Stimulated activated memory B cell treated with anti-CD40 and anti-IgM and Interleukin-4, amounts not matched to agents 10 μg/mL and 1 μg/mL and 100 μg/mL, for 72 hours (primary cell): ENCODE results near the gene PRDM15.

Experiments
- ATAC-seq: fragments of 150-1000 bp; cut with Tn5 transposase; 2 replicates; pipeline ENCODE4 v1.10.0; 2021
- H3K27ac Mint-ChIP-seq: one replicate; pipeline ENCODE4 v1.8.0; 2022; ENCODE audit warnings: mild to moderate bottlenecking, mixed read lengths
- H3K27me3 Mint-ChIP-seq: one replicate; pipeline ENCODE4 v1.8.0; 2022; ENCODE audit warnings: mixed read lengths
- H3K36me3 Mint-ChIP-seq: one replicate; pipeline ENCODE4 v1.8.0; 2022; ENCODE audit warnings: mixed read lengths
- H3K4me1 Mint-ChIP-seq: one replicate; pipeline ENCODE4 v1.8.0; 2022; ENCODE audit warnings: mixed read lengths
- H3K4me3 Mint-ChIP-seq: one replicate; pipeline ENCODE4 v1.8.0; 2022; ENCODE audit warnings: mild to moderate bottlenecking, moderate library complexity, mixed read lengths
- H3K9me3 Mint-ChIP-seq: one replicate; pipeline ENCODE4 v1.8.0; 2022; ENCODE audit warnings: mixed read lengths

Gene PRDM15

GRCh38 chr21:41824466-41825207, 54.5 kb downstream of the PRDM15 start:
- ATAC-seq, result no peak
- peaks cover 41% of the 10 kb centered on the region for H3K36me3 Mint-ChIP-seq
- H3K4me3 Mint-ChIP-seq, result no peak overlapping the region
- H3K9me3 Mint-ChIP-seq, result no peaks in the 10 kb centered on the region
- H3K27ac Mint-ChIP-seq, result no peak overlapping the region
- no peaks in the 10 kb centered on the region for H3K27me3 Mint-ChIP-seq
- H3K4me1 Mint-ChIP-seq, result peaks cover 8% of the 10 kb centered on the region

- no peak overlapping the region for H3K4me3 Mint-ChIP-seq
- no peak overlapping the region for H3K27ac Mint-ChIP-seq
- no peak for ATAC-seq
- no peaks in the 10 kb centered on the region for H3K9me3 Mint-ChIP-seq
- peaks cover 8% of the 10 kb centered on the region for H3K4me1 Mint-ChIP-seq
- no peaks in the 10 kb centered on the region for H3K27me3 Mint-ChIP-seq
- peaks cover 46% of the 10 kb centered on the region for H3K36me3 Mint-ChIP-seq
Observed at GRCh38 chr21:41823906-41824305, 55.2 kb downstream of the PRDM15 start.

GRCh38 chr21:41823166-41823565, 56.0 kb downstream of the PRDM15 start:
- Mint-ChIP-seq H3K27me3 (no peaks in the 10 kb centered on the region), H3K9me3 (no peaks in the 10 kb centered on the region), H3K4me1 (peaks cover 8% of the 10 kb centered on the region), H3K27ac (peak overlapping the region; percentile 5), H3K4me3 (no peak overlapping the region), H3K36me3 (peaks cover 46% of the 10 kb centered on the region)
- ATAC-seq, result no peak

GRCh38 chr21:41821756-41822431, 57.2 kb downstream of the PRDM15 start:
- H3K27me3 Mint-ChIP-seq, result no peaks in the 10 kb centered on the region
- ATAC-seq, result no peak
- peaks cover 14% of the 10 kb centered on the region for H3K4me1 Mint-ChIP-seq
- H3K36me3 Mint-ChIP-seq, result peaks cover 46% of the 10 kb centered on the region
- no peak overlapping the region for H3K4me3 Mint-ChIP-seq
- H3K9me3 Mint-ChIP-seq, result no peaks in the 10 kb centered on the region
- peak overlapping the region; percentile 5 for H3K27ac Mint-ChIP-seq

GRCh38 chr21:41821081-41821755, 57.9 kb downstream of the PRDM15 start:
- H3K4me1 Mint-ChIP-seq, result peaks cover 18% of the 10 kb centered on the region
- H3K27ac Mint-ChIP-seq, result no peak overlapping the region
- H3K9me3 Mint-ChIP-seq, result no peaks in the 10 kb centered on the region
- no peaks in the 10 kb centered on the region for H3K27me3 Mint-ChIP-seq
- H3K36me3 Mint-ChIP-seq, result peaks cover 46% of the 10 kb centered on the region
- H3K4me3 Mint-ChIP-seq, result no peak overlapping the region
- ATAC-seq, result no peak

GRCh38 chr21:41820384-41821080, 58.6 kb downstream of the PRDM15 start:
- no peaks in the 10 kb centered on the region for H3K27me3 Mint-ChIP-seq
- H3K4me3 Mint-ChIP-seq, result no peak overlapping the region
- H3K27ac Mint-ChIP-seq, result no peak overlapping the region
- H3K36me3 Mint-ChIP-seq, result peaks cover 41% of the 10 kb centered on the region
- H3K4me1 Mint-ChIP-seq, result peaks cover 18% of the 10 kb centered on the region
- ATAC-seq, result no peak
- no peaks in the 10 kb centered on the region for H3K9me3 Mint-ChIP-seq

- Mint-ChIP-seq H3K4me1 (peaks cover 18% of the 10 kb centered on the region), H3K27ac (no peak overlapping the region), H3K9me3 (no peaks in the 10 kb centered on the region), H3K36me3 (peaks cover 46% of the 10 kb centered on the region), H3K4me3 (no peak overlapping the region), H3K27me3 (no peaks in the 10 kb centered on the region)
- no peak for ATAC-seq
Observed at GRCh38 chr21:41819856-41820281, 59.3 kb downstream of the PRDM15 start.

- no peak overlapping the region for H3K27ac Mint-ChIP-seq
- ATAC-seq, result no peak
- no peak overlapping the region for H3K4me3 Mint-ChIP-seq
- H3K27me3 Mint-ChIP-seq, result no peaks in the 10 kb centered on the region
- peaks cover 51% of the 10 kb centered on the region for H3K36me3 Mint-ChIP-seq
- H3K4me1 Mint-ChIP-seq, result peaks cover 18% of the 10 kb centered on the region
- H3K9me3 Mint-ChIP-seq, result no peaks in the 10 kb centered on the region
Observed at GRCh38 chr21:41819236-41819855, 59.8 kb downstream of the PRDM15 start.

- ATAC-seq, result no peak
- peaks cover 47% of the 10 kb centered on the region for H3K36me3 Mint-ChIP-seq
- no peak overlapping the region for H3K27ac Mint-ChIP-seq
- peaks cover 10% of the 10 kb centered on the region for H3K4me1 Mint-ChIP-seq
- no peaks in the 10 kb centered on the region for H3K9me3 Mint-ChIP-seq
- no peak overlapping the region for H3K4me3 Mint-ChIP-seq
- H3K27me3 Mint-ChIP-seq, result no peaks in the 10 kb centered on the region
Observed at GRCh38 chr21:41817877-41818855, 61.0 kb downstream of the PRDM15 start.

GRCh38 chr21:41817228-41817627, 61.9 kb downstream of the PRDM15 start:
- Mint-ChIP-seq H3K4me1 (peaks cover 10% of the 10 kb centered on the region), H3K36me3 (peaks cover 47% of the 10 kb centered on the region), H3K4me3 (no peak overlapping the region), H3K27ac (peak overlapping the region; percentile 35), H3K9me3 (no peaks in the 10 kb centered on the region), H3K27me3 (no peaks in the 10 kb centered on the region)
- ATAC-seq, result peak; percentile 72

GRCh38 chr21:41816583-41817165, 62.5 kb downstream of the PRDM15 start:
- Mint-ChIP-seq H3K27me3 (no peaks in the 10 kb centered on the region), H3K27ac (peak overlapping the region; percentile 35), H3K9me3 (no peaks in the 10 kb centered on the region), H3K4me3 (no peak overlapping the region), H3K4me1 (peaks cover 10% of the 10 kb centered on the region), H3K36me3 (peaks cover 46% of the 10 kb centered on the region)
- peak; percentile 91 for ATAC-seq

GRCh38 chr21:41815652-41816582, 63.2 kb downstream of the PRDM15 start:
- H3K9me3 Mint-ChIP-seq, result no peaks in the 10 kb centered on the region
- ATAC-seq, result no peak

GRCh38 chr21:41813226-41813625, 65.9 kb downstream of the PRDM15 start:
- Mint-ChIP-seq H3K27ac (no peak overlapping the region), H3K36me3 (peaks cover 57% of the 10 kb centered on the region), H3K4me1 (peaks cover 10% of the 10 kb centered on the region), H3K27me3 (no peaks in the 10 kb centered on the region), H3K9me3 (no peaks in the 10 kb centered on the region), H3K4me3 (no peak overlapping the region)
- no peak for ATAC-seq

More at GRCh38 chr21:41815652-41816582, 63.2 kb downstream of the PRDM15 start:
- Mint-ChIP-seq H3K27me3 (no peaks in the 10 kb centered on the region), H3K4me1 (peaks cover 10% of the 10 kb centered on the region), H3K4me3 (no peak overlapping the region), H3K36me3 (peaks cover 50% of the 10 kb centered on the region), H3K27ac (no peak overlapping the region)
